GM12878 (cell line): Measurements from ENCODE around the gene SHB. TPM values are rescaled to one million over a fixed set of nuclear protein-coding genes. Genes with fewer than 3 reads are reported as not detected.

Experiments
- BMI1 ChIP-seq: fragments of 450-650 bp; IDR thresholded peaks from 2 replicates; pipeline ENCODE4 v1.6.1; 2016; ENCODE audit warnings: mild to moderate bottlenecking, moderate library complexity, borderline replicate concordance
- RELA ChIP-seq: fragments of 450-650 bp; IDR thresholded peaks from 2 replicates; pipeline ENCODE4 v1.8.0; 2014; ENCODE audit warnings: borderline replicate concordance; ENCODE audit not compliant: partially characterized antibody
- YBX1 ChIP-seq: fragments of 450-650 bp; IDR thresholded peaks from 2 replicates; pipeline ENCODE4 v1.6.1; 2016; ENCODE audit warnings: antibody characterized with exemption
- ZBTB11 ChIP-seq: fragments of 450-650 bp; formaldehyde crosslinking; IDR thresholded peaks from 2 replicates; pipeline ENCODE4 v1.5.0; 2022; ENCODE audit warnings: mild to moderate bottlenecking, missing genetic modification characterization
- ZNF217 ChIP-seq: fragments of 450-650 bp; IDR thresholded peaks from 2 replicates; pipeline ENCODE4 v1.6.1; 2017; ENCODE audit warnings: antibody characterized with exemption, mild to moderate bottlenecking
- polyA plus RNA-seq, 11 experiments: library from polyadenylated mRNA; depleted of rRNA in 4 of 11; unstranded in 6 of 11; stranded (reverse) in 5 of 11; fragments of >200 nt; fragmentation: Nextera tagmentation in 4 of 11; fragmentation: Illumina TruSeq in 1 of 11; extraction: Ambion mirVana in 4 of 11; extraction: Trizol in 1 of 11; gene quantifications; 1 replicate in 1 of 11; 2 replicates in 10 of 11; pipeline versions ENCODE4 v1.2.1 to v1.2.3, GENCODE V29; 2011 to 2016; ENCODE audit warnings: inconsistent platforms in 2 of 11, missing spikeins in 2 of 11, low read depth in 1 of 11
- total RNA-seq, 4 experiments: library from RNA; depleted of rRNA in 3 of 4; stranded (reverse); fragments of >200 nt in 3 of 4; fragmentation: Illumina TruSeq in 1 of 4; extraction: Trizol in 1 of 4; gene quantifications; 2 replicates each; pipeline versions ENCODE4 v1.2.1 to v1.2.3, GENCODE V29; 2013 to 2021
- TF ChIP-seq, protein P1 (sequence below): fragments of 450-650 bp; IDR thresholded peaks from 2 replicates; pipeline ENCODE4 v1.6.1; 2017; ENCODE audit warnings: antibody characterized with exemption, mild to moderate bottlenecking, moderate library complexity
- TF ChIP-seq, protein P2 (sequence below): fragments of 450-650 bp; IDR thresholded peaks from 2 replicates; pipeline ENCODE4 v1.6.1; 2017; ENCODE audit warnings: borderline replicate concordance
- TF ChIP-seq, protein P3 (sequence below): IDR thresholded peaks from 2 replicates; pipeline ENCODE4 v1.6.1; 2012; ENCODE audit warnings: mild to moderate bottlenecking, low read depth, low read length

The SHB gene
- total and polyA plus RNA-seq, 10 of the 15 experiments (the other 5 are each of a cell fraction or from before 2014, with no cell fraction given) = 0.29 to 6.2 (median 1.3) TPM

- TF ChIP-seq ZBTB11 = no peak
- no peak for TF ChIP-seq YBX1
- TF ChIP-seq, protein P1, sequence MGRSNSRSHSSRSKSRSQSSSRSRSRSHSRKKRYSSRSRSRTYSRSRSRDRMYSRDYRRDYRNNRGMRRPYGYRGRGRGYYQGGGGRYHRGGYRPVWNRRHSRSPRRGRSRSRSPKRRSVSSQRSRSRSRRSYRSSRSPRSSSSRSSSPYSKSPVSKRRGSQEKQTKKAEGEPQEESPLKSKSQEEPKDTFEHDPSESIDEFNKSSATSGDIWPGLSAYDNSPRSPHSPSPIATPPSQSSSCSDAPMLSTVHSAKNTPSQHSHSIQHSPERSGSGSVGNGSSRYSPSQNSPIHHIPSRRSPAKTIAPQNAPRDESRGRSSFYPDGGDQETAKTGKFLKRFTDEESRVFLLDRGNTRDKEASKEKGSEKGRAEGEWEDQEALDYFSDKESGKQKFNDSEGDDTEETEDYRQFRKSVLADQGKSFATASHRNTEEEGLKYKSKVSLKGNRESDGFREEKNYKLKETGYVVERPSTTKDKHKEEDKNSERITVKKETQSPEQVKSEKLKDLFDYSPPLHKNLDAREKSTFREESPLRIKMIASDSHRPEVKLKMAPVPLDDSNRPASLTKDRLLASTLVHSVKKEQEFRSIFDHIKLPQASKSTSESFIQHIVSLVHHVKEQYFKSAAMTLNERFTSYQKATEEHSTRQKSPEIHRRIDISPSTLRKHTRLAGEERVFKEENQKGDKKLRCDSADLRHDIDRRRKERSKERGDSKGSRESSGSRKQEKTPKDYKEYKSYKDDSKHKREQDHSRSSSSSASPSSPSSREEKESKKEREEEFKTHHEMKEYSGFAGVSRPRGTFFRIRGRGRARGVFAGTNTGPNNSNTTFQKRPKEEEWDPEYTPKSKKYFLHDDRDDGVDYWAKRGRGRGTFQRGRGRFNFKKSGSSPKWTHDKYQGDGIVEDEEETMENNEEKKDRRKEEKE = no peak
- no peak for TF ChIP-seq RELA
- no peak for TF ChIP-seq ZNF217
- TF ChIP-seq, protein P2, sequence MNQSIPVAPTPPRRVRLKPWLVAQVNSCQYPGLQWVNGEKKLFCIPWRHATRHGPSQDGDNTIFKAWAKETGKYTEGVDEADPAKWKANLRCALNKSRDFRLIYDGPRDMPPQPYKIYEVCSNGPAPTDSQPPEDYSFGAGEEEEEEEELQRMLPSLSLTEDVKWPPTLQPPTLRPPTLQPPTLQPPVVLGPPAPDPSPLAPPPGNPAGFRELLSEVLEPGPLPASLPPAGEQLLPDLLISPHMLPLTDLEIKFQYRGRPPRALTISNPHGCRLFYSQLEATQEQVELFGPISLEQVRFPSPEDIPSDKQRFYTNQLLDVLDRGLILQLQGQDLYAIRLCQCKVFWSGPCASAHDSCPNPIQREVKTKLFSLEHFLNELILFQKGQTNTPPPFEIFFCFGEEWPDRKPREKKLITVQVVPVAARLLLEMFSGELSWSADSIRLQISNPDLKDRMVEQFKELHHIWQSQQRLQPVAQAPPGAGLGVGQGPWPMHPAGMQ = no peak
- TF ChIP-seq, protein P3, sequence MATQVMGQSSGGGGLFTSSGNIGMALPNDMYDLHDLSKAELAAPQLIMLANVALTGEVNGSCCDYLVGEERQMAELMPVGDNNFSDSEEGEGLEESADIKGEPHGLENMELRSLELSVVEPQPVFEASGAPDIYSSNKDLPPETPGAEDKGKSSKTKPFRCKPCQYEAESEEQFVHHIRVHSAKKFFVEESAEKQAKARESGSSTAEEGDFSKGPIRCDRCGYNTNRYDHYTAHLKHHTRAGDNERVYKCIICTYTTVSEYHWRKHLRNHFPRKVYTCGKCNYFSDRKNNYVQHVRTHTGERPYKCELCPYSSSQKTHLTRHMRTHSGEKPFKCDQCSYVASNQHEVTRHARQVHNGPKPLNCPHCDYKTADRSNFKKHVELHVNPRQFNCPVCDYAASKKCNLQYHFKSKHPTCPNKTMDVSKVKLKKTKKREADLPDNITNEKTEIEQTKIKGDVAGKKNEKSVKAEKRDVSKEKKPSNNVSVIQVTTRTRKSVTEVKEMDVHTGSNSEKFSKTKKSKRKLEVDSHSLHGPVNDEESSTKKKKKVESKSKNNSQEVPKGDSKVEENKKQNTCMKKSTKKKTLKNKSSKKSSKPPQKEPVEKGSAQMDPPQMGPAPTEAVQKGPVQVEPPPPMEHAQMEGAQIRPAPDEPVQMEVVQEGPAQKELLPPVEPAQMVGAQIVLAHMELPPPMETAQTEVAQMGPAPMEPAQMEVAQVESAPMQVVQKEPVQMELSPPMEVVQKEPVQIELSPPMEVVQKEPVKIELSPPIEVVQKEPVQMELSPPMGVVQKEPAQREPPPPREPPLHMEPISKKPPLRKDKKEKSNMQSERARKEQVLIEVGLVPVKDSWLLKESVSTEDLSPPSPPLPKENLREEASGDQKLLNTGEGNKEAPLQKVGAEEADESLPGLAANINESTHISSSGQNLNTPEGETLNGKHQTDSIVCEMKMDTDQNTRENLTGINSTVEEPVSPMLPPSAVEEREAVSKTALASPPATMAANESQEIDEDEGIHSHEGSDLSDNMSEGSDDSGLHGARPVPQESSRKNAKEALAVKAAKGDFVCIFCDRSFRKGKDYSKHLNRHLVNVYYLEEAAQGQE = no peak
- no peak for TF ChIP-seq BMI1
These were observed 33.2 kb downstream of the SHB start (continued) for GRCh38 chr9:38035873-38036272.
